Sigmoid colon (tissue), 4 donors: ENCODE results near the gene COL3A1.

ENCODE experiments used
- CTCF ChIP-seq, 4 experiments: fragments of 450-650 bp in 3 of 4; fragments of 200-600 bp in 1 of 4; IDR thresholded peaks; one replicate each; pipeline ENCODE4 v1.5.1; 2016 to 2019; ENCODE audit warnings: antibody characterized with exemption in 4 of 4, mild to moderate bottlenecking in 3 of 4, moderate library complexity in 2 of 4
- POLR2AphosphoS5 ChIP-seq, 4 donors: sonication (generic); formaldehyde crosslinking; IDR thresholded peaks; one replicate each; pipeline ENCODE4 v1.6.1; 2017; ENCODE audit warnings: antibody characterized with exemption in 4 of 4

GRCh38 chr2:189002079-189002478 is 27.9 kb downstream of the COL3A1 start:
- TF ChIP-seq POLR2AphosphoS5 (IDR thresholded peaks at IDR 0.05) (no peak), CTCF (IDR thresholded peaks at IDR 0.05) (no peak)
